ENCODE data around the gene MMEL1. TPM values are rescaled to one million over a fixed set of nuclear protein-coding genes. Genes with fewer than 3 reads are reported as not detected.
"Not testable (repeated sequence)": the region's sequence is repeated elsewhere in the genome, so short reads cannot be mapped to it uniquely, and the experiment has no call there.

Gene MMEL1
- total and polyA plus RNA-seq, 2 experiments from 2014 or later = not detected

GRCh38 chr1:2580691-2581090 lies 52.1 kb downstream of the MMEL1 start:
- Histone ChIP-seq H3K4me3 (no peak overlapping the region), H3K36me3 (no peaks in the 10 kb centered on the region), H3K27ac (no peak overlapping the region), H3K27me3 (no peaks in the 10 kb centered on the region), H3K9me3 (ENCODE audit: low read depth) (no peaks in the 10 kb centered on the region), H3K4me1 (ENCODE audit: low read depth) (peaks cover 7% of the 10 kb centered on the region)
- no peak for DNase-seq (ENCODE audit: low read depth in 1 of 2, low spot score in 1 of 2)
- no peak for TF ChIP-seq CTCF (IDR thresholded peaks at IDR 0.05; ENCODE audit: low read depth, low read length)

GRCh38 chr1:2578758-2579118 lies 54.1 kb downstream of the MMEL1 start:
- TF ChIP-seq CTCF (IDR thresholded peaks at IDR 0.05; ENCODE audit: low read depth, low read length) = no peak
- H3K4me1 ChIP-seq (ENCODE audit: low read depth) = no peaks in the 10 kb centered on the region

GRCh38 chr1:2577565-2578075 lies 55.2 kb downstream of the MMEL1 start:
- not testable (repeated sequence) for H3K27ac ChIP-seq; DNase-seq (ENCODE audit: low read depth in 1 of 2, low spot score in 1 of 2)

More at GRCh38 chr1:2578758-2579118, 54.1 kb downstream of the MMEL1 start:
- Histone ChIP-seq H3K27me3 (no peaks in the 10 kb centered on the region), H3K36me3 (no peaks in the 10 kb centered on the region), H3K9me3 (ENCODE audit: low read depth) (no peaks in the 10 kb centered on the region), H3K4me3 (no peak overlapping the region), H3K27ac (no peak overlapping the region)
- DNase-seq (ENCODE audit: low read depth in 1 of 2, low spot score in 1 of 2) = no peak

GRCh38 chr1:2575801-2576663 lies 56.8 kb downstream of the MMEL1 start:
- H3K9me3 ChIP-seq (ENCODE audit: low read depth) = no peaks in the 10 kb centered on the region
- H3K4me1 ChIP-seq (ENCODE audit: low read depth) = no peaks in the 10 kb centered on the region
- H3K27me3 ChIP-seq = no peaks in the 10 kb centered on the region
- no peaks in the 10 kb centered on the region for H3K36me3 ChIP-seq
- no peak overlapping the region for H3K4me3 ChIP-seq
- TF ChIP-seq CTCF (IDR thresholded peaks at IDR 0.05; ENCODE audit: low read depth, low read length) = no peak
- H3K27ac ChIP-seq = no peak overlapping the region
- no peak for DNase-seq (ENCODE audit: low read depth in 1 of 2, low spot score in 1 of 2)

More at GRCh38 chr1:2577565-2578075, 55.2 kb downstream of the MMEL1 start:
- not testable (repeated sequence) for H3K36me3 ChIP-seq; H3K9me3 ChIP-seq (ENCODE audit: low read depth); H3K4me3 ChIP-seq; H3K4me1 ChIP-seq (ENCODE audit: low read depth); H3K27me3 ChIP-seq

GRCh38 chr1:2574350-2574749 lies 58.5 kb downstream of the MMEL1 start:
- Histone ChIP-seq H3K4me1 (ENCODE audit: low read depth) (no peaks in the 10 kb centered on the region), H3K4me3 (no peak overlapping the region), H3K27ac (no peak overlapping the region), H3K27me3 (no peaks in the 10 kb centered on the region), H3K36me3 (no peaks in the 10 kb centered on the region), H3K9me3 (ENCODE audit: low read depth) (no peaks in the 10 kb centered on the region)
- TF ChIP-seq CTCF (IDR thresholded peaks at IDR 0.05; ENCODE audit: low read depth, low read length) = no peak
- DNase-seq (ENCODE audit: low read depth in 1 of 2, low spot score in 1 of 2) = no peak

- Histone ChIP-seq H3K27ac (no peak overlapping the region), H3K4me1 (ENCODE audit: low read depth) (no peaks in the 10 kb centered on the region), H3K27me3 (no peaks in the 10 kb centered on the region), H3K4me3 (no peak overlapping the region), H3K36me3 (no peaks in the 10 kb centered on the region), H3K9me3 (ENCODE audit: low read depth) (no peaks in the 10 kb centered on the region)
- DNase-seq (ENCODE audit: low read depth in 1 of 2, low spot score in 1 of 2) = no peak
- TF ChIP-seq CTCF (IDR thresholded peaks at IDR 0.05; ENCODE audit: low read depth, low read length) = no peak
Observed at GRCh38 chr1:2573250-2573920, 59.4 kb downstream of the MMEL1 start.

All from cardiac muscle cell (in vitro differentiated cells and primary cell).